H9 (cell line): Measurements from ENCODE around the gene RNF17. TPM values are rescaled to one million over a fixed set of nuclear protein-coding genes. Genes with fewer than 3 reads are reported as not detected.

Experiments used
- DNase-seq: peaks from one replicate; pipeline ENCODE4 v3.0.0-alpha.2; 2017
- H2AFZ ChIP-seq: one replicate; pipeline ENCODE4 v1.6.1; 2013; ENCODE audit warnings: mild to moderate bottlenecking, low read length, control low read depth, moderate library complexity
- H2AK5ac ChIP-seq: 2 replicates; pipeline ENCODE4 v1.6.1; 2013; ENCODE audit warnings: low read length, control low read depth, mixed read lengths; ENCODE audit not compliant: insufficient read length
- H2BK120ac ChIP-seq: one replicate; pipeline ENCODE4 v1.6.1; 2013; ENCODE audit warnings: low read depth, mild to moderate bottlenecking, low read length, control low read depth, inconsistent platforms; ENCODE audit not compliant: poor library complexity, severe bottlenecking
- H2BK12ac ChIP-seq: 2 replicates; pipeline ENCODE4 v1.6.1; 2013; ENCODE audit warnings: low read length, control low read depth, mixed read lengths, low read depth; ENCODE audit not compliant: insufficient read length
- H2BK15ac ChIP-seq: 2 replicates; pipeline ENCODE4 v1.6.1; 2013; ENCODE audit warnings: low read depth, low read length, control low read depth
- H2BK20ac ChIP-seq: one replicate; pipeline ENCODE4 v1.6.1; 2013; ENCODE audit warnings: low read depth, mild to moderate bottlenecking, low read length, control low read depth, inconsistent platforms; ENCODE audit not compliant: poor library complexity, severe bottlenecking
- H2BK5ac ChIP-seq: 2 replicates; pipeline ENCODE4 v1.6.1; 2013; ENCODE audit warnings: low read length, control low read depth, mixed read lengths; ENCODE audit not compliant: insufficient read length
- H3K14ac ChIP-seq: 2 replicates; pipeline ENCODE4 v1.6.1; 2013; ENCODE audit warnings: low read length, control low read depth; ENCODE audit not compliant: insufficient read depth
- H3K18ac ChIP-seq: 2 replicates; pipeline ENCODE4 v1.6.1; 2013; ENCODE audit warnings: low read depth, mild to moderate bottlenecking, mixed read lengths, low read length, control low read depth; ENCODE audit not compliant: insufficient read length
- H3K23ac ChIP-seq: 2 replicates; pipeline ENCODE4 v1.6.1; 2013; ENCODE audit warnings: low read length, control low read depth, mixed read lengths, low read depth; ENCODE audit not compliant: insufficient read length
- H3K23me2 ChIP-seq: 2 replicates; pipeline ENCODE4 v1.6.1; 2013; ENCODE audit warnings: low read depth, mild to moderate bottlenecking, mixed read lengths, low read length, control low read depth; ENCODE audit not compliant: insufficient read length, poor library complexity, severe bottlenecking
- H3K27ac ChIP-seq: 2 replicates; pipeline ENCODE4 v1.5.1; 2013; ENCODE audit warnings: low read length, control low read depth, mixed read lengths, low read depth; ENCODE audit not compliant: insufficient read length
- H3K27me3 ChIP-seq: 2 replicates; pipeline ENCODE4 v1.6.1; 2013; ENCODE audit warnings: low read length, control low read depth, inconsistent platforms; ENCODE audit not compliant: insufficient read depth
- H3K4ac ChIP-seq: 2 replicates; pipeline ENCODE4 v1.6.1; 2013; ENCODE audit warnings: low read depth, mild to moderate bottlenecking, control low read depth, inconsistent platforms, low read length, moderate library complexity
- H3K4me1 ChIP-seq: 2 replicates; pipeline ENCODE4 v1.6.1; 2013; ENCODE audit warnings: low read length, control low read depth, inconsistent platforms; ENCODE audit not compliant: insufficient read depth
- H3K4me2 ChIP-seq: 2 replicates; pipeline ENCODE4 v1.6.1; 2013; ENCODE audit warnings: low read length, control low read depth, mixed read lengths; ENCODE audit not compliant: insufficient read length, insufficient read depth
- H3K56ac ChIP-seq: 2 replicates; pipeline ENCODE4 v1.6.1; 2013; ENCODE audit warnings: low read depth, mild to moderate bottlenecking, mixed read lengths, low read length, control low read depth; ENCODE audit not compliant: insufficient read length
- H3K79me1 ChIP-seq: 2 replicates; pipeline ENCODE4 v1.6.1; 2013; ENCODE audit warnings: low read depth, mild to moderate bottlenecking, moderate library complexity, low read length, control low read depth, inconsistent platforms; ENCODE audit not compliant: insufficient read depth, poor library complexity, severe bottlenecking
- H3K79me2 ChIP-seq: 2 replicates; pipeline ENCODE4 v1.6.1; 2013; ENCODE audit warnings: low read length, control low read depth, inconsistent platforms; ENCODE audit not compliant: insufficient read depth
- H3K9ac ChIP-seq: 2 replicates; pipeline ENCODE4 v1.6.1; 2013; ENCODE audit warnings: low read length, control low read depth, mixed read lengths; ENCODE audit not compliant: insufficient read length; ENCODE audit errors: extremely low read depth
- H3K9me3 ChIP-seq: one replicate; pipeline ENCODE4 v1.6.1; 2013; ENCODE audit warnings: low read depth, low read length, inconsistent platforms; ENCODE audit not compliant: control insufficient read depth
- H3T11ph ChIP-seq: one replicate; pipeline ENCODE4 v1.6.1; 2013; ENCODE audit warnings: mild to moderate bottlenecking, low read length, control low read depth, inconsistent platforms
- H4K20me1 ChIP-seq: one replicate; pipeline ENCODE4 v1.6.1; 2013; ENCODE audit not compliant: control insufficient read depth, insufficient read length, insufficient read depth
- H4K5ac ChIP-seq: 2 replicates; pipeline ENCODE4 v1.6.1; 2013; ENCODE audit warnings: low read depth, mild to moderate bottlenecking, mixed read lengths, low read length, control low read depth; ENCODE audit not compliant: insufficient read length
- H4K8ac ChIP-seq: replicated peaks from 2 replicates; pipeline ENCODE4 v1.6.1; 2013; ENCODE audit warnings: low read length, control low read depth, mixed read lengths, low read depth; ENCODE audit not compliant: insufficient read length
- H4K91ac ChIP-seq: 2 replicates; pipeline ENCODE4 v1.6.1; 2013; ENCODE audit warnings: low read depth, mild to moderate bottlenecking, moderate library complexity, mixed read lengths, low read length, control low read depth; ENCODE audit not compliant: insufficient read length
- H3K27ac Mint-ChIP-seq, 3 experiments: 2 replicates in 2 of 3; 3 replicates in 1 of 3; pipeline ENCODE4 v1.8.0; 2020 to 2021; ENCODE audit warnings: mixed read lengths in 3 of 3, mild to moderate bottlenecking in 1 of 3, moderate library complexity in 1 of 3
- H3K27me3 Mint-ChIP-seq: 2 replicates; pipeline ENCODE4 v1.8.0; 2021; ENCODE audit warnings: low read depth, mild to moderate bottlenecking, moderate library complexity, mixed read lengths
- H3K36me3 Mint-ChIP-seq, 3 experiments: 2 replicates in 2 of 3; 3 replicates in 1 of 3; pipeline ENCODE4 v1.8.0; 2020 to 2021; ENCODE audit warnings: low read depth in 3 of 3, mixed read lengths in 3 of 3; ENCODE audit not compliant: insufficient read depth in 1 of 3
- H3K4me1 Mint-ChIP-seq, 2 experiments: 2 replicates each; pipeline ENCODE4 v1.8.0; 2020; ENCODE audit warnings: mixed read lengths in 2 of 2
- H3K4me3 Mint-ChIP-seq, 2 experiments: 2 replicates in 1 of 2; 3 replicates in 1 of 2; pipeline ENCODE4 v1.8.0; 2020 to 2021; ENCODE audit warnings: mild to moderate bottlenecking in 2 of 2, mixed read lengths in 2 of 2, moderate library complexity in 1 of 2
- H3K9me3 Mint-ChIP-seq, 2 experiments: 2 replicates in 1 of 2; 3 replicates in 1 of 2; pipeline ENCODE4 v1.8.0; 2020; ENCODE audit warnings: mild to moderate bottlenecking in 2 of 2, mixed read lengths in 2 of 2, moderate library complexity in 1 of 2
- WGBS: extraction: QIAGEN DNeasy Blood & Tissue Kit; methylation state at CpG from one replicate; pipeline ENCODE4 v1.1.7; 2013; ENCODE audit warnings: missing lambda C conversion rate, low lambda C conversion rate, mixed read lengths; ENCODE audit not compliant: insufficient read length; ENCODE audit errors: extremely low coverage; 5-methylcytosine and 5-hydroxymethylcytosine counted together
- total RNA-seq: library from RNA; stranded (reverse); gene quantifications from 2 replicates; pipeline ENCODE4 v1.2.1, GENCODE V29; 2021
- TF ChIP-seq, protein P1 (sequence below): fragments of 200-600 bp; sonication (generic); conservative IDR thresholded peaks from 3 replicates; pipeline ENCODE4 v1.8.0; 2021; ENCODE audit warnings: antibody characterized with exemption, mild to moderate bottlenecking

The RNF17 gene
- total RNA-seq, 1 experiment from 2014 or later: not detected

DNA sequence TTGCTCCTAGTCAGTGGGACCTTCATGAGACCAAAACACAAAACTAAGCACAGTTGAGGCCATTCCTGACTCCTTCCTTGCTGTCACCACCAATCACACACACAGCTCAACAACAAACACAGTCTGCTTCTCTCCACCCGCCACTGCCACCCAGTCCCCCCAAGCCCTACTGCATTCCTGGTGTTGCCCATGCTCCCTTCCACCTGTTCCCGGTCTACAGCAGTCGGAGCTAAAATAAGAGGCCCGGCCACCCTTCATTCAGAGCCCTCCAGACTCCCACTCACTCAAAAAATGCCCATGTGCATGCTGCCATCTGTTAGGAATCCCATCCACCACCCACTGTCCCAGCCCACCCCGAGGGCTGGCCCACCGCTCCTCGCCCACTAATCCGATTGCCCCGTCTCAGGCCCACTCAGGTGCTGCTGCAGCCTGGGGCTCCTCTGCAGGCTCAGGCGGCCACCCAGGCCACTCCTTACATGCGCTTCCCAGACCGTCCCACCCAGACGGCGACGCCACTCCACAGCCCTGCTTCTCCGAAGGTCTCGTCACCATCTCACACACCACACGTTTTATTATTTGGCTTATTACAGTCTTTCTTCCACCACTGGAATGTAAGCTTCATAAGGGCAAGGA lies 127.6 kb downstream of the RNF17 start:
- no peak for DNase-seq
- WGBS: no CpG with 5 or more reads among the region's 18 CpGs
- H4K5ac ChIP-seq: no peak overlapping the region
- H3K18ac ChIP-seq: no peak overlapping the region
- no peaks in the 10 kb centered on the region for H3K79me2 ChIP-seq
- H3K4me2 ChIP-seq: no peak overlapping the region
- H3K4me3 Mint-ChIP-seq: no peak overlapping the region
- H3K79me1 ChIP-seq: peaks cover 3% of the 10 kb centered on the region
- H3K23ac ChIP-seq: no peak overlapping the region
- H3K4ac ChIP-seq: no peak overlapping the region
- H3K36me3 Mint-ChIP-seq: peaks cover 33 to 60% (median 50%) of the 10 kb centered on the region in 3 experiments
- H4K91ac ChIP-seq: no peak overlapping the region
- no peak overlapping the region for H2BK5ac ChIP-seq
- no peaks in the 10 kb centered on the region for H4K20me1 ChIP-seq
- H3K27me3 Mint-ChIP-seq: no peaks in the 10 kb centered on the region
- H2BK20ac ChIP-seq: no peak overlapping the region
- no peak overlapping the region for H2BK120ac ChIP-seq
- H3K56ac ChIP-seq: no peak overlapping the region
- H3K27ac Mint-ChIP-seq: peak overlapping the region in 1 of 3 experiments; percentile 85; a peak in 2 of 7 replicates
- no peaks in the 10 kb centered on the region for H3K23me2 ChIP-seq
- H3K9me3 ChIP-seq: no peaks in the 10 kb centered on the region
- H4K8ac ChIP-seq: no peak overlapping the region
- no peaks in the 10 kb centered on the region for H3K27me3 ChIP-seq
- H3K14ac ChIP-seq: no peak overlapping the region
- no peak overlapping the region for H2AK5ac ChIP-seq
- TF ChIP-seq, protein P1, sequence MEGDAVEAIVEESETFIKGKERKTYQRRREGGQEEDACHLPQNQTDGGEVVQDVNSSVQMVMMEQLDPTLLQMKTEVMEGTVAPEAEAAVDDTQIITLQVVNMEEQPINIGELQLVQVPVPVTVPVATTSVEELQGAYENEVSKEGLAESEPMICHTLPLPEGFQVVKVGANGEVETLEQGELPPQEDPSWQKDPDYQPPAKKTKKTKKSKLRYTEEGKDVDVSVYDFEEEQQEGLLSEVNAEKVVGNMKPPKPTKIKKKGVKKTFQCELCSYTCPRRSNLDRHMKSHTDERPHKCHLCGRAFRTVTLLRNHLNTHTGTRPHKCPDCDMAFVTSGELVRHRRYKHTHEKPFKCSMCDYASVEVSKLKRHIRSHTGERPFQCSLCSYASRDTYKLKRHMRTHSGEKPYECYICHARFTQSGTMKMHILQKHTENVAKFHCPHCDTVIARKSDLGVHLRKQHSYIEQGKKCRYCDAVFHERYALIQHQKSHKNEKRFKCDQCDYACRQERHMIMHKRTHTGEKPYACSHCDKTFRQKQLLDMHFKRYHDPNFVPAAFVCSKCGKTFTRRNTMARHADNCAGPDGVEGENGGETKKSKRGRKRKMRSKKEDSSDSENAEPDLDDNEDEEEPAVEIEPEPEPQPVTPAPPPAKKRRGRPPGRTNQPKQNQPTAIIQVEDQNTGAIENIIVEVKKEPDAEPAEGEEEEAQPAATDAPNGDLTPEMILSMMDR: no peak
- no peak overlapping the region for H3K27ac ChIP-seq
- peaks cover 7% of the 10 kb centered on the region in 2 experiments for H3K4me1 Mint-ChIP-seq
- H3K9ac ChIP-seq: no peak overlapping the region
- no peak overlapping the region for H2BK12ac ChIP-seq
- no peak overlapping the region for H3T11ph ChIP-seq
- H3K9me3 Mint-ChIP-seq: no peaks in the 10 kb centered on the region
- no peak overlapping the region for H2BK15ac ChIP-seq
- peaks cover 2% of the 10 kb centered on the region; the same call in 1 of the 2 replicates for H3K4me1 ChIP-seq
- no peak overlapping the region for H2AFZ ChIP-seq
